Aorta (tissue), 5 donors: Measurements from ENCODE around the gene ABCB8. TPM values are rescaled to one million over a fixed set of nuclear protein-coding genes. Genes with fewer than 3 reads are reported as not detected.

Experiments
- ATAC-seq: fragments of 200-7000 bp; cut with Tn5 transposase; one replicate; pipeline ENCODE4 v1.9.1; 2022; ENCODE audit warnings: moderate library complexity; ENCODE audit not compliant: low FRiP score
- DNase-seq, 2 donors: peaks; one replicate each; pipeline ENCODE4 v3.0.0-alpha.2; 2020
- H3K27ac ChIP-seq, 2 donors: one replicate each; pipeline ENCODE4 v1.5.1; 2013; ENCODE audit warnings: low read length in 2 of 2, mild to moderate bottlenecking in 2 of 2, moderate library complexity in 2 of 2, control low read depth in 1 of 2, inconsistent platforms in 1 of 2, low read depth in 1 of 2
- H3K27me3 ChIP-seq, 2 donors: one replicate each; pipeline ENCODE4 v1.6.1; 2013; ENCODE audit warnings: control low read depth in 1 of 2, low read length in 1 of 2, mild to moderate bottlenecking in 1 of 2, moderate library complexity in 1 of 2; ENCODE audit not compliant: insufficient read depth in 2 of 2, control insufficient read depth in 1 of 2
- H3K36me3 ChIP-seq, 2 donors: one replicate each; pipeline ENCODE4 v1.6.1; 2013; ENCODE audit warnings: control low read depth in 1 of 2, low read length in 1 of 2, mild to moderate bottlenecking in 1 of 2; ENCODE audit not compliant: insufficient read depth in 2 of 2, control insufficient read depth in 1 of 2
- H3K4me1 ChIP-seq, 2 donors: one replicate each; pipeline ENCODE4 v1.6.1; 2013; ENCODE audit warnings: low read length in 2 of 2, control low read depth in 1 of 2, mild to moderate bottlenecking in 1 of 2, moderate library complexity in 1 of 2; ENCODE audit not compliant: insufficient read depth in 2 of 2, control insufficient read depth in 1 of 2
- H3K4me3 ChIP-seq, 2 donors: one replicate each; pipeline ENCODE4 v1.5.1; 2013; ENCODE audit warnings: low read length in 2 of 2, control low read depth in 1 of 2, mild to moderate bottlenecking in 1 of 2
- H3K9me3 ChIP-seq: one replicate; pipeline ENCODE4 v1.6.1; 2013; ENCODE audit warnings: mild to moderate bottlenecking, low read length; ENCODE audit not compliant: control insufficient read depth
- WGBS, 2 donors: extraction: QIAGEN DNeasy Blood & Tissue Kit; methylation state at CpG; one replicate each; pipeline ENCODE4 v1.1.7; 2013; 5-methylcytosine and 5-hydroxymethylcytosine counted together
- intact Hi-C, 2 donors: fragments of 100-400 bp; cut with DNase I; formaldehyde crosslinking; loops; one replicate each; pipeline versions ENCODE4 v1.14.2 to v1.15.0; 2022
- polyA plus RNA-seq, 2 donors: library from polyadenylated mRNA; stranded (reverse); fragments of 200-250 nt; gene quantifications; one replicate each; pipeline ENCODE4 v1.2.3, GENCODE V29; 2013
- total RNA-seq, 2 donors: library from RNA; stranded (reverse); fragmentation: NEBNext Ultra II Directional; extraction: Animal tissue kit (Norgen Biotek cat#: 25700); gene quantifications; one replicate each; pipeline ENCODE4 v1.2.1, GENCODE V29; 2021
- donor health status: healthy with polysubstance abuse.
- donor health status: Bipolar disorder and iron deficiency.
- donor health status: DM: no; HTN: no; CAD: no.
- donor health status: DM: no; HTN: no; CAD: no.
- donor health status: DM: yes; HTN: yes; CAD: no.

The ABCB8 gene
- total and polyA plus RNA-seq, 4 donors: 5.5 to 39.7 (median 24.7) TPM

DNA sequence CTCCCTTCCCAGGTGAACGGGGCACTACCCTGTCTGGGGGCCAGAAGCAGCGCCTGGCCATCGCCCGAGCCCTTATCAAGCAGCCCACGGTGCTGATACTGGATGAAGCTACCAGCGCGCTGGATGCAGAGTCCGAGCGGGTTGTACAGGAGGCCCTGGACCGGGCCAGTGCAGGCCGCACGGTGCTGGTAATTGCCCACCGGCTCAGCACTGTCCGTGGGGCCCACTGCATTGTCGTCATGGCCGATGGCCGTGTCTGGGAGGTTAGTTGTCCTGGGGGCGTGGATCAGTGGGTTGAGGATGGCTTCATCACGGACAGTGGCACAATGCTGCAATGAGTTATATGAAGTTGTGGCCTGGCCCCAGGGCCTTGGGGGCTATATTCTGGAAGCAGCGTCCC, 15.7 kb downstream of the ABCB8 start:
- intact Hi-C loops: no loop called here
- no peak for ATAC-seq
- WGBS, 2 donors: 89 to 94% methylated on average over 14 to 20 of the region's 20 CpGs
- H3K36me3 ChIP-seq: no peaks in the 10 kb centered on the region
- DNase-seq: no peak
- no peaks in the 10 kb centered on the region for H3K9me3 ChIP-seq
- no peak overlapping the region for H3K27ac ChIP-seq
- no peaks in the 10 kb centered on the region for H3K4me1 ChIP-seq
- H3K4me3 ChIP-seq: no peak overlapping the region
- H3K27me3 ChIP-seq: no peaks in the 10 kb centered on the region

DNA sequence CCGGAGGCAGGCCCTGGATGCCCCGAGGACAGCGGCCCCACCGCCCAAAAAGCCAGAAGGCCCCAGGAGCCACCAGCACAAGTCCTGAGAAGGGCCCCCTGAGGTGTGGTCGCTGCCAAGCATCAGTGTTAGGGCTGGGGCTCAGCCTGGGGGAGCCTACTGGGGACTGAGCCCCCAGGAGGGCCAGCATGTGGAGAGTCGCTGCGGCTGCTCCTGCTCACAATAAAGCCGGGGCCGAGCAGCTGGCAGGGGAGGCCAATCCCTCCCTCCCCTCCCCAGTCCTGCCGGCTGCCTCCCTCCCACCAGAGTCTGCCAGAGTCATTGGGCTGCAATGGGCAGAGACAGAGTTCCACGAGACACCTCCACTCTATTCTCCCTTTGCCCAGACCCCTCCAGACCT, 17.0 kb downstream of the ABCB8 start:
- no peak overlapping the region for H3K4me3 ChIP-seq
- DNase-seq: no peak
- no peaks in the 10 kb centered on the region for H3K9me3 ChIP-seq
- H3K36me3 ChIP-seq: no peaks in the 10 kb centered on the region
- 81 to 84% methylated on average over 11 of the region's 11 CpGs for WGBS, 2 donors
- no peak for ATAC-seq
- intact Hi-C loops: no loop called here
- no peaks in the 10 kb centered on the region for H3K4me1 ChIP-seq
- H3K27me3 ChIP-seq: no peaks in the 10 kb centered on the region
- H3K27ac ChIP-seq: no peak overlapping the region

DNA sequence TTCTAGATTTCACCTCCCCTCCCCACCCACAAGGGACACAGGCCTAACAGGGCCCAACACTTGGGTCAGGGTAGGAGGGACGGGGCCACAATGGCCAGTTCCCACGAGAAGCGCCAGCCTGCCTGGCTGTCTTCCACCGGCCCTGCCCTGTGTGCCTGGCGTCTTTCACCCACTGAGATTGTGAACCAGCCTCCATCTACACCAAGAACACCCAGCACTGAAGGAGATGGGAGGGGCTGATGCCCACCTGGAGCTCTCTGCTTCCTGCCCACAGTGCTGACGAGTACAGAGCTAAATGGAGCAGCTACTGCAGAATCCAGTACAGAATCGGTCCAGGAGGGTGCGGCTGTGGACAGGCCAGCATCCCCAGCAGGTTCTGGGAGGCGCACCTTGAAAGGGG, 17.7 kb downstream of the ABCB8 start:
- 72 to 73% methylated on average over 9 of the region's 9 CpGs for WGBS, 2 donors
- ATAC-seq: no peak
- no peaks in the 10 kb centered on the region for H3K4me1 ChIP-seq
- intact Hi-C loops: no loop called here
- H3K27me3 ChIP-seq: no peaks in the 10 kb centered on the region
- H3K27ac ChIP-seq: no peak overlapping the region
- no peaks in the 10 kb centered on the region for H3K36me3 ChIP-seq
- no peak for DNase-seq
- H3K9me3 ChIP-seq: no peaks in the 10 kb centered on the region
- no peak overlapping the region for H3K4me3 ChIP-seq

DNA sequence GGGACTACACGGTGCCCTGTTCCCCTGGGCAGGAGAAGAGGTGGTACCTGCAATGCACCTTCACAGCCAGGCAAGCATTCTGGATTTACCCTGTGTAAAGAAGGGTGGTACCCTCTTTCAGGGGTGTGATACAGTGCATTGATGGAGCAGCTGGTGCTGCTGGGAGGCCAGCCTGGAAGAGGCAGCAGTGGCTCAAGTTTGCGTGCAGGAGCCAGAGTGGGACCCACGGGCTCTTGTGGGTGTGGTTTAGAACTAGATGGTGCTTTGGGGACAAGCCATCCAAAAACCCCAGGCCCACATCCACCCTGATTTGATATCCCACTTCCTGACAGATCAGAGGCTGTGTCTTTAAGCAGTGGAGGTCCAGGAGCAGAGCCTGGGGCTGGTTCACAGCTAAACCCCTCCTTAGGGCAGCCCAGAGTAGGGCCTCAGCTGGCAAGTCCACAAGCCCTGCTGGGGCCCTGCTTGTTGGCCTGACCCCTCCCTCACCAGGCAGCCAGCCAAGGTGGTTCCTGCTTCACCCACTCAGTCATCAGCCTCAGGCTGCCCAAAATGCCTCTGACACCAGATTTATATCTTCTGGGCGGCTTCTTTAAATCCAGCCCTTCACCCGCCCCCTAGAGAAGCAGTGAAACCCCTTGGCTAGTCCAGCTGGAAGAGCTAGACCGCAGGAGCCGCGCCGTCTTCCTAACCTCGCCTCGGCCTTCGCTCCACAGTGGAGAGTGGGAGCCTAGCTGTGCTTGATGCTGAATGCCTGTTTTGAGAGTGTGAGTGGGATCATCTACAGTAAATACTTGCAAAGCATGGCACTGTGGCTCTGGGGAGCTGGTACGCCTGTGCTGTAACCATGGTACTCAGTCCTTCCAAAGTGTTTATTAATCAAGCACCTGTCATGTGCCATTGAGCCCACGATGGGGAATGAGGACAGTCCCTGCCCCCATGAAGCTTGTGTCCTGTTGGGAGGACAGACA, 18.6 kb downstream of the ABCB8 start:
- H3K4me1 ChIP-seq: no peaks in the 10 kb centered on the region
- H3K27ac ChIP-seq: no peak overlapping the region
- DNase-seq (peak in 1 of 2 donors; percentile 77), ATAC-seq (no peak)
- no peaks in the 10 kb centered on the region for H3K27me3 ChIP-seq
- 20 to 23% methylated on average over 14 of the region's 14 CpGs for WGBS, 2 donors
- no peak overlapping the region for H3K4me3 ChIP-seq
- intact Hi-C loops: no loop called here
- no peaks in the 10 kb centered on the region for H3K36me3 ChIP-seq
- H3K9me3 ChIP-seq: no peaks in the 10 kb centered on the region

DNA sequence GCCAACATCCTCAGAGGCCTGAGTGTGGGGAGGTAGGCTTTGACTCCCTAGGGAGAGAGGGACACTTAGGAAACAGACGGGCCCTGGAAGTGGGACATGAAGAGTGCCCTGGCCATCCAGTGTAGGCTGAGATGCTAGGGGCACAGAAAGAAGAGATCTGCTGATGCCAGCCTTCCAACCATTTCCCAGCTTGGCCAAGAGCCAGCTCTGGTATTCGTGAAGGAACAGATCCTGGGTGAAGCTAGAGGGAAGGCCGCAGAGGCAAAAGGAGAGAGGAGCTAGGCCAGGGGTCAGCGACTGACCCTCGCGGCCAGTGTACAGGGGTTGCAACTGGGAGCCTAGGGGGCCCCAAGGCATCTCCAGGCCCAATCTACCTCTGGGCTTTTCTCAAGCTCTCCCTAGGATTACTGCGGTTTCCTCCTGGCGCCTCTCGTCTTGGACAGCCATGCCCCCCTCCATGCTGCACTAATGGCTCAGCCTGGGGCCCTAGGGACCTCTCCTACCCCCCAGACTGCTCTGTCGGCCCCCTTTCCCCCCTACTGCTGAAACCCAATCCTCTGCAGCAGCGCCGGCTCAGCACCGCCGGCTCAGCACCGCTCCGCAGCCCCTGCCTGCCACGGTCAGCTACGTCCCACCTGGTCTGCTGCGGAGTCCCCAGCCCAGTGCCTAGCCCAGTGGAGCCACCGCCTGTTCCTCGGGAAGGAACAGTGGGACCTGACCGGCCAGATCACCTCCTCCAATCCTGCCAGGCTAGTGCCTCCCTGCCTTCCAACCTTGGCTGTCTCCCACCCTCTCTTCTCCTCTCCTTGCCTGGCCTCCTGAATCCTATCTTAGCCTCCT, 19.9 kb downstream of the ABCB8 start, which contains the start of gene ASIC3:
ASIC3 (plus strand) TSS at position 556 of the 840 bp plus-strand sequence. CDS start 355 bp downstream, outside the sequence.
- Histone ChIP-seq H3K4me1 (no peaks in the 10 kb centered on the region), H3K36me3 (no peaks in the 10 kb centered on the region), H3K4me3 (no peak within 1 kb of the TSS), H3K9me3 (no peaks in the 10 kb centered on the region), H3K27me3 (no peaks in the 10 kb centered on the region), H3K27ac (no peak within 1 kb of the TSS)
- ATAC-seq (no peak), DNase-seq (no peak)
- intact Hi-C loops: no loop called here
- WGBS, 2 donors: 70 to 73% methylated on average over 22 of the region's 22 CpGs

DNA sequence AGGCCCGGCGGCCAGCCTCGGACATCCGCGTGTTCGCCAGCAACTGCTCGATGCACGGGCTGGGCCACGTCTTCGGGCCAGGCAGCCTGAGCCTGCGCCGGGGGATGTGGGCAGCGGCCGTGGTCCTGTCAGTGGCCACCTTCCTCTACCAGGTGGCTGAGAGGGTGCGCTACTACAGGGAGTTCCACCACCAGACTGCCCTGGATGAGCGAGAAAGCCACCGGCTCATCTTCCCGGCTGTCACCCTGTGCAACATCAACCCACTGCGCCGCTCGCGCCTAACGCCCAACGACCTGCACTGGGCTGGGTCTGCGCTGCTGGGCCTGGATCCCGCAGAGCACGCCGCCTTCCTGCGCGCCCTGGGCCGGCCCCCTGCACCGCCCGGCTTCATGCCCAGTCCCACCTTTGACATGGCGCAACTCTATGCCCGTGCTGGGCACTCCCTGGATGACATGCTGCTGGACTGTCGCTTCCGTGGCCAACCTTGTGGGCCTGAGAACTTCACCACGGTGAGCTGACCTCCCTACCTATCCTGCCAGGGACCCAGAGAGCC, 20.7 kb downstream of the ABCB8 start:
- Histone ChIP-seq H3K27me3 (no peaks in the 10 kb centered on the region), H3K9me3 (no peaks in the 10 kb centered on the region), H3K4me3 (no peak overlapping the region), H3K27ac (no peak overlapping the region), H3K36me3 (no peaks in the 10 kb centered on the region), H3K4me1 (no peaks in the 10 kb centered on the region)
- DNase-seq: no peak
- no peak for ATAC-seq
- WGBS, 2 donors: 90% methylated on average over 36 to 38 of the region's 38 CpGs
- intact Hi-C loops: no loop called here

DNA sequence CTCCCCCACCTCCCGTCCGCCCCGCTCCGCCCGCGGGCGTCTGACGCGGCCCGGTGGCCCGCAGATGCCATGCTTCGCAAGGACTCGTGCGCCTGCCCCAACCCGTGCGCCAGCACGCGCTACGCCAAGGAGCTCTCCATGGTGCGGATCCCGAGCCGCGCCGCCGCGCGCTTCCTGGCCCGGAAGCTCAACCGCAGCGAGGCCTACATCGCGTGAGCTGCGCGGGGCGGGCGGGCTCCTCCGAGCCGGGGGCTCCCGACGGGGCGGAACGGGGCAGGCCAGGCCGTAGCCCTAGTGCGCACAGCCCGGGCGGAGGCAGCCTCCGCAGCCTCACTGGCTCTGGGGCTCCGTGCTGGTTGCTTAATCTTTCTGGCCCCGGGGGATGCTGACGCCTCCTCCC, 22.9 kb downstream of the ABCB8 start:
- WGBS, 2 donors: 1 to 2% methylated on average over 31 to 50 of the region's 50 CpGs
- no peak overlapping the region for H3K4me3 ChIP-seq
- intact Hi-C loops: no loop called here
- H3K27me3 ChIP-seq: no peaks in the 10 kb centered on the region
- H3K4me1 ChIP-seq: no peaks in the 10 kb centered on the region
- no peak overlapping the region for H3K27ac ChIP-seq
- ATAC-seq (peak; percentile 63), DNase-seq (peak; percentile 73 to 90)
- no peaks in the 10 kb centered on the region for H3K9me3 ChIP-seq
- H3K36me3 ChIP-seq: no peaks in the 10 kb centered on the region

DNA sequence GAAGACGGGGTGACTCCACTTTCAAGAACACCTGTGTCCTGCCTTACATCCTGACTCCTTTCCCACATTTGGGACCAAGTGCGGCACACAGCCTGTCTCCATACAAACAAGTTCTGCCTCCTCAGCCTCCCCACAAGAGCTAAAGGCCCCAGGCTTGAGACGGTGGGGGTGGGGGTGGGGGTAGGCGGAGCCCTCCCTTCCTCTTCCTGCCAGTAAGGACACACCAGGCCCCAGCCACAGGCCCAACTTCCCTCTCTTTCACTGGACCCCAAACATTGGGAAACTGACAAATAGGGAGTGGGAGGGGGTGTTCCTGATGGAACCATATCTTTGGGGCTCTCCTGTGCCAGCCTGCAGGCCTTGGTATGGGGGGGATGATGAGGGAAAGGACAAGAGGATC, 24.8 kb downstream of the ABCB8 start:
- Histone ChIP-seq H3K4me3 (no peak overlapping the region), H3K27me3 (no peaks in the 10 kb centered on the region), H3K9me3 (no peaks in the 10 kb centered on the region), H3K27ac (no peak overlapping the region), H3K4me1 (no peaks in the 10 kb centered on the region), H3K36me3 (no peaks in the 10 kb centered on the region)
- no peak for ATAC-seq
- no peak for DNase-seq
- WGBS, 2 donors: 83 to 85% methylated on average over 4 of the region's 4 CpGs
- intact Hi-C loops: no loop called here
